KMS-11 (cell line): ENCODE data around the gene MYRF.

Experiments used
- H2AFZ ChIP-seq: fragments of 200-600 bp; sonication (generic); 2 replicates; pipeline ENCODE4 v1.6.1; 2016; ENCODE audit warnings: antibody characterized with exemption, mixed run types, low read depth
- H3K27ac ChIP-seq: fragments of 200-600 bp; sonication (generic); 2 replicates; pipeline ENCODE4 v1.6.1; 2016; ENCODE audit warnings: mild to moderate bottlenecking, mixed run types
- H3K27me3 ChIP-seq: fragments of 200-600 bp; sonication (generic); 2 replicates; pipeline ENCODE4 v1.6.1; 2017; ENCODE audit warnings: mild to moderate bottlenecking, low read depth, mixed run types, moderate library complexity; ENCODE audit not compliant: insufficient read depth
- H3K36me3 ChIP-seq: fragments of 200-600 bp; sonication (generic); 2 replicates; pipeline ENCODE4 v1.6.1; 2017; ENCODE audit warnings: mild to moderate bottlenecking, mixed run types; ENCODE audit not compliant: insufficient read depth
- H3K4me1 ChIP-seq: fragments of 200-600 bp; sonication (generic); 2 replicates; pipeline ENCODE4 v1.6.1; 2016; ENCODE audit warnings: mild to moderate bottlenecking, low read depth, mixed run types; ENCODE audit not compliant: poor library complexity, severe bottlenecking
- H3K4me2 ChIP-seq: fragments of 200-600 bp; sonication (generic); 2 replicates; pipeline ENCODE4 v1.7.0; 2016; ENCODE audit warnings: mild to moderate bottlenecking, mixed run types
- H3K4me3 ChIP-seq: fragments of 200-600 bp; sonication (generic); IDR thresholded peaks from 2 replicates; pipeline ENCODE4 v1.6.1; 2017; ENCODE audit warnings: low read depth, low read length, mixed read lengths; ENCODE audit not compliant: insufficient read depth
- H3K79me2 ChIP-seq: fragments of 200-600 bp; sonication (generic); 2 replicates; pipeline ENCODE4 v1.6.1; 2016; ENCODE audit warnings: low read depth, mixed run types; ENCODE audit not compliant: insufficient read depth
- H3K9ac ChIP-seq: fragments of 200-600 bp; sonication (generic); 2 replicates; pipeline ENCODE4 v1.6.1; 2016; ENCODE audit warnings: mild to moderate bottlenecking, mixed run types
- H4K20me1 ChIP-seq: fragments of 200-600 bp; sonication (generic); 2 replicates; pipeline ENCODE4 v1.6.1; 2016; ENCODE audit warnings: mild to moderate bottlenecking, mixed run types; ENCODE audit not compliant: insufficient read depth
- CTCF ChIP-seq: fragments of 200-600 bp; sonication (generic); conservative IDR thresholded peaks from 2 replicates; pipeline ENCODE4 v1.6.1; 2017; ENCODE audit warnings: low read depth, mild to moderate bottlenecking, antibody characterized with exemption, low read length, moderate library complexity, mixed read lengths

The MYRF gene

GRCh38 chr11:61816736-61817455 lies 64.5 kb downstream of the MYRF start, which contains the start of gene FADS1:
FADS1 (minus strand) TSS chr11:61817003; CDS start chr11:61816929, 74 bp downstream.
- peak; percentile 45 for TF ChIP-seq CTCF
- Histone ChIP-seq H3K79me2 (no peaks in the 10 kb centered on the region), H3K27me3 (no peaks in the 10 kb centered on the region), H3K4me2 (peak within 1 kb of the TSS; percentile 92), H3K4me1 (peaks cover 8% of the 10 kb centered on the region), H4K20me1 (no peaks in the 10 kb centered on the region), H2AFZ (peak within 1 kb of the TSS; percentile 63), H3K9ac (peak within 1 kb of the TSS; percentile 67), H3K4me3 (no peak within 1 kb of the TSS), H3K27ac (peak within 1 kb of the TSS; percentile 48; the same call in 1 of the 2 replicates), H3K36me3 (no peaks in the 10 kb centered on the region)

- Histone ChIP-seq H3K9ac (peak overlapping the region; percentile 67; the same call in 1 of the 2 replicates), H3K4me3 (no peak overlapping the region), H3K79me2 (no peaks in the 10 kb centered on the region), H4K20me1 (no peaks in the 10 kb centered on the region), H3K27me3 (no peaks in the 10 kb centered on the region), H3K4me2 (peak overlapping the region; percentile 37), H3K4me1 (peaks cover 8% of the 10 kb centered on the region), H3K36me3 (no peaks in the 10 kb centered on the region), H2AFZ (peak overlapping the region; percentile 63; the same call in 1 of the 2 replicates), H3K27ac (no peak overlapping the region; the same call in 1 of the 2 replicates)
- no peak for TF ChIP-seq CTCF
These were observed 65.2 kb downstream of the MYRF start for GRCh38 chr11:61817471-61818202.

- no peak for TF ChIP-seq CTCF
- Histone ChIP-seq H3K27me3 (no peaks in the 10 kb centered on the region), H3K4me2 (no peak overlapping the region), H3K4me1 (peaks cover 8% of the 10 kb centered on the region), H2AFZ (no peak overlapping the region), H3K9ac (no peak overlapping the region), H3K4me3 (no peak overlapping the region), H4K20me1 (no peaks in the 10 kb centered on the region), H3K36me3 (no peaks in the 10 kb centered on the region), H3K27ac (no peak overlapping the region), H3K79me2 (no peaks in the 10 kb centered on the region)
These were observed 67.7 kb downstream of the MYRF start for GRCh38 chr11:61820174-61820573.

GRCh38 chr11:61826930-61827570 lies 74.6 kb downstream of the MYRF start:
- H3K4me1 ChIP-seq = no peaks in the 10 kb centered on the region
- H3K4me2 ChIP-seq = no peak overlapping the region
- H2AFZ ChIP-seq = no peak overlapping the region
- no peaks in the 10 kb centered on the region for H4K20me1 ChIP-seq
- H3K27me3 ChIP-seq = peaks cover 6% of the 10 kb centered on the region; the same call in 1 of the 2 replicates
- TF ChIP-seq CTCF = no peak
- H3K27ac ChIP-seq = no peak overlapping the region
- no peaks in the 10 kb centered on the region for H3K79me2 ChIP-seq
- no peak overlapping the region for H3K4me3 ChIP-seq
- no peaks in the 10 kb centered on the region for H3K36me3 ChIP-seq
- H3K9ac ChIP-seq = no peak overlapping the region
